Gastroesophageal sphincter (tissue), 3 donors: Measurements from ENCODE around the gene VAV2.

Experiments used
- POLR2A ChIP-seq, 2 donors: fragments of 450-650 bp; IDR thresholded peaks; one replicate each; pipeline ENCODE4 v1.6.1; 2017; ENCODE audit warnings: antibody characterized with exemption in 2 of 2, mild to moderate bottlenecking in 2 of 2, moderate library complexity in 1 of 2
- POLR2AphosphoS5 ChIP-seq: sonication (generic); formaldehyde crosslinking; IDR thresholded peaks from one replicate; pipeline ENCODE4 v1.6.1; 2017; ENCODE audit warnings: antibody characterized with exemption
- TF ChIP-seq, protein P1 (sequence below), 4 experiments: fragments of 200-600 bp in 2 of 4; fragments of 450-650 bp in 2 of 4; sonication (generic) in 1 of 4; IDR thresholded peaks; one replicate each; pipeline ENCODE4 v1.5.1; 2017 to 2019; ENCODE audit warnings: antibody characterized with exemption in 4 of 4, mild to moderate bottlenecking in 2 of 4, moderate library complexity in 2 of 4

DNA sequence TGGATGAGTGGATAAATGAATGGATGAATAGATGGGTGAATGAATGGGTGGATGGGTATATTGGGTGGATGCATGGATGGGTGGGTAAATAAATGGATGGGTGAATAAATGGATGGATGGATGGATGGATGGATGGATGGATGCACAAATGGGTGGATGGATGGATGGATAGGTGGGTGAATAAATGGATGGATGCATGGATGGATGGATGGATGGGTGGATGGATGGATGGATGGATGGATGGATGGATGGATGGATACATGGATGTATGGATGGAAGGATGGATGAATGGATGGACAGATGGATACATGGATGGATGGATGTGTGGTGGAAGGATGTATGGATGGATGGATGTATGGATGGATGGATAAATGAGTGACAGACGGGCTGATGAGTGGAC, 140.4 kb downstream of the VAV2 start:
- TF ChIP-seq, protein P1, sequence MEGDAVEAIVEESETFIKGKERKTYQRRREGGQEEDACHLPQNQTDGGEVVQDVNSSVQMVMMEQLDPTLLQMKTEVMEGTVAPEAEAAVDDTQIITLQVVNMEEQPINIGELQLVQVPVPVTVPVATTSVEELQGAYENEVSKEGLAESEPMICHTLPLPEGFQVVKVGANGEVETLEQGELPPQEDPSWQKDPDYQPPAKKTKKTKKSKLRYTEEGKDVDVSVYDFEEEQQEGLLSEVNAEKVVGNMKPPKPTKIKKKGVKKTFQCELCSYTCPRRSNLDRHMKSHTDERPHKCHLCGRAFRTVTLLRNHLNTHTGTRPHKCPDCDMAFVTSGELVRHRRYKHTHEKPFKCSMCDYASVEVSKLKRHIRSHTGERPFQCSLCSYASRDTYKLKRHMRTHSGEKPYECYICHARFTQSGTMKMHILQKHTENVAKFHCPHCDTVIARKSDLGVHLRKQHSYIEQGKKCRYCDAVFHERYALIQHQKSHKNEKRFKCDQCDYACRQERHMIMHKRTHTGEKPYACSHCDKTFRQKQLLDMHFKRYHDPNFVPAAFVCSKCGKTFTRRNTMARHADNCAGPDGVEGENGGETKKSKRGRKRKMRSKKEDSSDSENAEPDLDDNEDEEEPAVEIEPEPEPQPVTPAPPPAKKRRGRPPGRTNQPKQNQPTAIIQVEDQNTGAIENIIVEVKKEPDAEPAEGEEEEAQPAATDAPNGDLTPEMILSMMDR (IDR thresholded peaks at IDR 0.05) = no peak
- TF ChIP-seq POLR2A (IDR thresholded peaks at IDR 0.05) (no peak), POLR2AphosphoS5 (no peak)
